Activated T-cell treated with anti-CD3 and anti-CD28 coated beads for 1 hour (primary cell): ENCODE results near the gene ZNF524.
"Not testable (repeated sequence)": the region's sequence is repeated elsewhere in the genome, so short reads cannot be mapped to it uniquely, and the experiment has no call there.

Experiments
- DNase-seq: peaks from one replicate; pipeline ENCODE4 v3.0.0-alpha.2; 2020; ENCODE audit warnings: low read depth

The ZNF524 gene, protein sequence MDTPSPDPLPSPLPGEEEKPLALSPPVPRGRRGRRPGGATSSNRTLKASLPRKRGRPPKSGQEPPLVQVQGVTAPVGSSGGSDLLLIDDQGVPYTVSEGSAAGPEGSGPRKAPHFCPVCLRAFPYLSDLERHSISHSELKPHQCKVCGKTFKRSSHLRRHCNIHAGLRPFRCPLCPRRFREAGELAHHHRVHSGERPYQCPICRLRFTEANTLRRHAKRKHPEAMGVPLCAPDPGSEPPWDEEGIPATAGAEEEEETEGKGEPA

DNA sequence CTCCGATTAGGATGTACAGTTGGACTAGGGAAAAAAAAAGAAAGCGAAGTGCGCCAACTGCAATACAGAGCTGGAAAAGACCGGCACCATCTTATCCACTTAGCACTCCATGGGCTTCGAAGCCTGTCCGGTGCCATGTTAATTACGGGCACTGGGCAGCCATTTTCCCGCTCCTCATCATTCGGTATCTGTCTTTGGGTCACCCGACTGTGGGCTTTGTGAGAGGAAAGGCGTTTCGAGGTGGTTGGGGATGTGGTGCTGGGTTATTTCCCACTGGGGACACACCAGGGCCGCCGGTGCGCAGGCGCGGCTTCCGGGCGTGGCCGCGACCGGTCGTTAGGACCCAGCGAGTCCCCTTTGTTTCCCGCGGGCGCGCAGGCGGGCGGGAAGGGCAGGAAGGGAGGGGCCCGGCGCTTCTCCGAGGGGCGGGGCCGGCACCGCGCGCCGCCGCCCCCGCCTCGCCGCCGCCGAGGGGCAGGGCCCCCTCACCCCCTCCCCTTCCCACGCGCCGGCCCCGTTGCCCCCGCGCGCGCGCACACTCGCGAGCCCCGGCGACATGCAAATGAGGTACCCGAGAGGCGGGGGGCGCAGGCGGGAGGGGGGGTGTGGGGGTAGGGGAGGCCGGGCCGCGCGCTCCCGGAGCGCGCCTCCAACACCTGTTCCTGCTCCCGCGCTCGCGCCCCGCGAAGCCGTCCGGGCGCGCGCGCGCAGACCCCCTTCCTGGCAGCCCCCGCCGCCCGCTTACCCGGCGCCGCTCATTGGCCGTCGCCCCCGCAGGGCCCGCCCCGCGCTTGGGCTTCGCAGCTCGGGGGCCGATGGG is at the start of gene ZNF524:
Gene ZNF524 (plus strand): TSS at position 447 of the 820 bp plus-strand sequence. CDS start 1,825 bp downstream, outside the sequence.
- peak; percentile 71 for DNase-seq

DNA sequence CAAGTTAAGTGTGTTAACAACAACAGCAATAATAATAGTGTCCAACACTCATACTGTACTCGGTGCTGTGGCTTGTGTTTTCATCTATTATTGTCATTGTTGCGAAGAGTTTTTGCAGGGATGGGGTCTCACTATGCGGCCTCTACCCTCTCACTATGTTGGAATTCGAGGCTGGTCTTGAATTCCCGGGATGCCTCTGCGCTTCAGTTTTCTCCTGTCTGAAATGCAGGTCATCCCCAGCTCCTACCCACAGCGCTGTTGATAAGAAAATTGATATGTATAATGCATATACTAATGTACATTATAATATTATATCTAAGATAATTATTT is 49.8 kb upstream of the ZNF524 start:
- DNase-seq, result no peak

DNA sequence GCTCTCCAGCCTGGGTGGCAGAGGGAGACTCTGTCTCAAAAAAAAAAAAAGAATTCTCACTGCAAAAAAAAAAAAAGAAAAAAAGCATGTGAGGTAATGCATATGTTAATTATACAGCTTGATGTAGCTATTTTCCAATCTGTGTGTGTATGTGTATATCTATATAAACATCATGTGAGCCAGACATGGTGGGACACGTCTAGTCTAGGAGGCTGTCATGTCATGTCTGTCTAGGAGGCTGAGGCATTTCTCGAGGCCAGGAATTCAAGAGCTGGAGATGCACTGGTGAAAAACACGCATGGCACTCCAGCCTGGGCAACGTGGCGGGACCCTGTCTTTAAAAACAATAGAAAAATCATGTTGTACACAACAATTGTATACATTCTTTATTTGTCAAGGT is 47.9 kb upstream of the ZNF524 start:
- no peak for DNase-seq

DNA sequence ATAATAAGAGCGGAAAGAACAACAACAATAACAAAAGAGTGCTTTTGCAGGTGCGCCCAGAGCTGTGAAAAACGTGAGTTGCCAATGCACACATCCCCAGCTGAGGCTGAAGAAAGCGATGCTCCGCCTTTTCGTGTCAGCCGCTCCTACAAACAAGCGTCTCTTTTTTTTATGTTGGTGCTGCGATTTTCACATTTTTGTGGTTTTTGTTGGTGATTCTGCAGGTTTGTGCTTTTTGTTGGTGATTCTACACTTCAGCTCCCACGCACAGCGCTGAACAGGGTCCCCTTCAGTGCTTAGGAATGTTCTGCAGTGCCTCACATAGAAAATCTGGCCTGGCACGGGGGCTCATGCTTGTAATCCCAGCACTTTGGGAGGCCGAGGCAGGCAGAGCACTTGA is 47.5 kb upstream of the ZNF524 start:
- no peak for DNase-seq

DNA sequence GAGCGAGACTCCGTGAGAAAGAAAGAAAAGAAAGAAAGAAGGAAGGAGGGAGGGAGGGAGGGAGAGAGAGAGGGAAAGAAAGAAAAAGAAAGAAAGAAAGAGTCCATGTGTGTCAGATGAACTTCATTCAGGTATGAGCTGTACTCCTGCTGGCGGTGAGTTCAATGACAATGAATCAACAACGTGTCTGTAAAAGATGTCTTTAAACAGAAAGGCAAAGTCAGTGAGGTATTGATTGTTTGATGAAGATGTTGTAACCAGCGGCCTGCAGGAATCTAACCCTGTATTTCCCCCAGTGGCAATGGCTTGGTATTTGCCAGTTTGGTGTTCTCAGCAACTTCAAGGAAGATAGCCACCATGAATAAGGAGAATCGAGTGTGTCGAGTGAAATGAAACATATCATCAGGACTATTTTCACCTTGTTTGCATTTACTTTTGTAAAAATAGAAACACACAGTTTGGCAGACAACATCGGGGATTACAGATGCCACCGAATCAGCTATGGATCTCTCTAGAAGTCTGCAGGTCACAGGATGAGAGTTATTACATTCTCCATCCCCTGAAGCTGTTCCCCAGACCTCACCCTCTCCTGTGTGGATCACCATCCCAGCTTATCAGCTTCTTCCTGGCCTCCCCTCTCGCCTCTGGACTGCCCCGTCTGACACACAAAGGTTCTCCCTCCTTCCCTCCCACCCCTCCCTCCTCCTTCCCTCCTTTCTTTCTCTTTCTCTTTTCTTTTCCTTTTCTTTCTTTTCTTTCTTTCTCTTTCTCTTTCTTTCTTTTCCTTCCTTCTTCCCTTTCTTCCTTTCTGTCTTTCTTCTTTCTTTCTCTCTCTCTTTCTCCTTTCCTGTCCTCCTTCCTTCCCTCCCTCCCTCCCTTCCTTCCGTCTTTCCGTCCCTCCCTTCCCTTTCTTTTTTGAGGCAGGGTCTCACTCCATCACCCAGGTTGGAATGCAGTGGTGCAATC is 46.6 kb upstream of the ZNF524 start:
- no peak for DNase-seq

DNA sequence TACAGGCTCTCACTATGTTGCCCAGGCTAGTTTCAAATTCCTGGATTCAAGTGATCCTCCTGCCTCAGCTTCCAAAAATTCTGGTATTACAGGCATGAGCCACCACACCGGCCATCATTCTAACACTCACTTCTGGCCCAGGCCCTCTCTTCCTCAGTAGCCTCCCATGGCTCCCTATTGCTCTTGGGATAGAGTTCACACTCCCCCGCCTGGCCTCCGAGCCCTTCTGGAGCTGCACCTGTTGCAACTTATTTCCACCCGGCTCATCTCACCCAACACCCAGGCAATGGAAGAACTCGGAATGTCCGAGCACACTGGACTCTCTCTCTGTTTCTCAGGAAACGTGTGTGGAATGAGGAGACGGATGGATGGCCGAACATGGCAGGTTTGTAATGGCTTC is 45.8 kb upstream of the ZNF524 start:
- DNase-seq, result no peak

DNA sequence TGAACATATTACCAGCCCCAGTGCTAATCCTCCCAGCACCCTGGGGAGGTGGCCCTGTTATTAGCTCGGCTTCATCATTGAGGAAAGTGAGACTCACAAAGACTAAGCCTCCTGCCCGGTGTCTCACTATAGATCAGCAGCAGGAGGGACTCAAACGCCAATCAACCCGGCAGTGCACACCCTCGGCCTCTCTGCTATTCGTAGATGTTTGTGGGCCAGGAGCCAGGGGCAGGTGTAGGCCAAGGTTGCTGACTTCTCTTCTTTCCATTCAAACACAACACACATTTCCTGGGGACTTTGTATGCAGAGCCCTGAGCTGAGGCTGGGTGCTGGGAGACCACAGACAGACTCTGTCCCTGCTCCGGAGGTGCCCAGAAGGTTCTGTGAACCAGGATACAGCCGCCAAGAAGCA is 45.3 kb upstream of the ZNF524 start:
- DNase-seq, result no peak

DNA sequence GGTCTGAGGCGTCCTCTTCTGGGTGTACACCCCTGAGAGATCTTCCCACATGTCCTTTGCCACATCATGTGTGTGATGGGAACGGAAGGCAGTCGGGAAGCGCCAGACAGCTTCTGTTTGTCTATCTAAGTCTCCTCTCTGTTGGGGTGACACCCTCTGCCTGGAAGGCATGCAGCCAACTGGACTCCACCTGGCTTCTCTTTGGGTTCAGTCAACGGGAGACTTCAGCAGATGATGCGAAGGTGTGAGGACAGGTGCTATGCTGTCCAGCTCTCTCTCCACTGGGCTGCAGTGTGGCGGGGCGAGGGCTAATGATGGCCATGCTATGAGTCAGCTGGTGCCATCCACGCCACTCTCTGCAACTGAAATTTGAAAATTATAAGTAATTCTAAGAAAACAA is 40.4 kb upstream of the ZNF524 start:
- no peak for DNase-seq

DNA sequence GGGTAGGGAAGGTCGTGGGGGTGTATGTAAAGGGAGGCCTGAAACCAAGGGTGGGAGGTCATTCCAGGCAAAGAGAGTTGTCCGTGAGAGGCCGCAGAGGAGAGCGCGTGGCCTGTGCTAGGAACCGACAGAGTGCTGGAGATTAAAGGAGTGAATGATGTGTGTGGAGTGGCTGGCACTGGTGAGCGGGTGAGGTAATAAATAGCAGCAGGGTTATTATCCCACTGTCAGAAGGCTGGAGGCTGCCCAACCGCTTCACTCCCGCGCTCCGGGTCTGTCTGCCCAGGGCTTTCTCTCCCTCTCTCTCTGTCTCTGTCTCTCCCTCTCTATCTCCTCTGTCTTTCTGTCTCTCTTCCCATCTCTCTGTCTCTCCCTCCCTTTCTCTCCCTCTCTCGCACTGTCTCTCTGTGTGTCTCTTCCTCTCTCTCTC is 36.8 kb upstream of the ZNF524 start:
- no peak for DNase-seq

DNA sequence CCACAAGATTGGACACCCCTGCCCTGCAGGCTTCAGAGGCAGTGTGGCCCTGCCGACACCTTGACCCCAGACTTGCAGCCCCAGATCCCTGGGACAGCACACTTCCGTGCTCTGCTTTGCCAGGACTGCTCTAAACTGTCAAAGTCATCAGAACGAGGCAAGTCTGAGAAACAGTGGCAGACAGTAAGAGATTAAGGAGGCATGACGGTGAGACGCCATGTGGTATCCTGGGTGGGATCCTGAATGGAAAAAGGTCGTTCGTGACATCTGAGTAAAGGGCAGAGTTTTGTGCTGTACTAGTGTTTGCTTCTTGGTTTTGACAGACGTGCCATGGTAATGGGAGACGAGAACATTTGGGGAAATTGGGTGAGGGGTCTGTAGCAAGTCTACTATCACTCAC is 33.3 kb upstream of the ZNF524 start:
- no peak for DNase-seq

DNA sequence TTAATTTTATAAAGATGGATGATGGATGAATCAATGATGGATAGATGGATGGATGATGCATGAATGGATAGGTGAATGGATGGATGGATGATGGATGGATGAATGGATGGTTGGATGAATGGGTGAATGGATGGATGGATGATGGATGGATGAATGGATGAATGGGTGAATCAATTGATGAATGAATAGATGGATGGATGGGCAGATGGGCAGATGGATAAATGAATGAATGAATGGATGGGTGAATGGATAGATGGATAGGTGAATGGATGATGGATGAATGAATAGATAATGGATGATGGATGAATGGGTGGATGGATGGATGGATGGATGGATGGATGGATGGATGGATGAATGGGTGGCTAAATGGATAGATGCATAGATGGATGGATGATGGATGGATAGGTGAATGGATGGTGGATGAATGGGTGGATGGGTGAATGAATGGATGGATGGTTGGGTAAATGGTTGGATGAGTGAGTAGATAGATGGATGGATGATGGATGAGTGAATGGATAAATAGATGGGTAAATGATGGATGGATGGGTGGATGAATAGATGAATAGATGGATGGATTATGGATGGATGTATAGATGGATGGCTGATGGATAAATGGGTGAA is 32.3 kb upstream of the ZNF524 start:
- no peak for DNase-seq

DNA sequence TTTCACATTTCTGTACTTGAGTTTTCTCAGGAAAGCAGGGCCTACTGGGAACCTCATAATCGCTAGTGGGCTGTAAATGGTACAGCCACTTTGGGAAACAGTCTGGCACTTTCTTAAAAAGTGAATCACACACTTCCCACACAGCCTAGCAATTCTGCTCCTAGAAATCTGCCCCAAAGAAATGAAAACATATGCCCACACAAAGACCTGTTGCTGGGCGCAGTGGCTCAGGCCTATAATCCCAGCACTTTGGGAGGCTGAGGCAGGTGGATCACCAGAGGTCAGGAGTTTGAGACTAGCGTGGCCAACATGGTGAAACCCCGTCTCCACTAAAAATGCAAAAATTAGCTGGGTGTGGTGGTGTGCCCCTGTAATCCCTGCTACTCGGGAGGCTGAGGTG is 30.6 kb upstream of the ZNF524 start:
- not testable (repeated sequence) for DNase-seq

DNA sequence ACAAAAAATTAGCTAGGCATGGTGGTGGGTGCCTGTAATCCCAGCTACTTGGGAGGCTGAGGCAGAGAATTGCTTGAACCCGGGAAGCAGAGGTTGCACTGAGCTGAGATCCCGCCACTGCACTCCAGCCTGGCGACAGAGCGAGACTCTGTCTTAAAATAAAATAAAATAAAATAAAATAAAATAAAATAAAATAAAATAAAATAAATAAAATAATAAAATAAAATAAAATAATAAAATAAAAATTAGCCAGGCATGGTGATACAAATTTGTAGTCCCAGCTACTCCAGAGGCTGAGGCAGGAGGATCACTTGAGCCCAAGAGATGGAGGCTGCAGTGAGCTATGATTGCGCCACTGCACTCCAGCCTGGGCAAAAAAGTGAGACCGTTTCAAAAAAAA is 26.2 kb upstream of the ZNF524 start:
- DNase-seq, result not testable (repeated sequence)

DNA sequence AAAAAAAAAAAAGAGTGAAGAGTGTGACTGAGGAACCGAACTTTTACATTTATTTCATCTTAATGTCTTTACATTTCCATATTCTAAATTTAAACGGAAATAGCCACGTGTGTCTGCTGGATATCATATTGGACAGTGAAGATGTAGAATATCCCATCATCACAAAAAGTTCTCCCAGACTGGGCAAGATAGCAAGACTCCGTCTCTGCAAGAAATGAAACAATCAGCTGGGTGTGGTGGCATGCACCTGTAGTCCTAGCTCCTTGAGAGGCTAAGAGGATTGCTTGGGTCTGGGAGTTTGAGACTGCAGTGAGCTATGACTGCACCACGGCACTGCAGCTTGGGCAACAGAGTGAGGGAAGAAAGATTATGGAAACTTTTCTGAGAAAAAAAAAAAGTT is 23.3 kb upstream of the ZNF524 start:
- no peak for DNase-seq

DNA sequence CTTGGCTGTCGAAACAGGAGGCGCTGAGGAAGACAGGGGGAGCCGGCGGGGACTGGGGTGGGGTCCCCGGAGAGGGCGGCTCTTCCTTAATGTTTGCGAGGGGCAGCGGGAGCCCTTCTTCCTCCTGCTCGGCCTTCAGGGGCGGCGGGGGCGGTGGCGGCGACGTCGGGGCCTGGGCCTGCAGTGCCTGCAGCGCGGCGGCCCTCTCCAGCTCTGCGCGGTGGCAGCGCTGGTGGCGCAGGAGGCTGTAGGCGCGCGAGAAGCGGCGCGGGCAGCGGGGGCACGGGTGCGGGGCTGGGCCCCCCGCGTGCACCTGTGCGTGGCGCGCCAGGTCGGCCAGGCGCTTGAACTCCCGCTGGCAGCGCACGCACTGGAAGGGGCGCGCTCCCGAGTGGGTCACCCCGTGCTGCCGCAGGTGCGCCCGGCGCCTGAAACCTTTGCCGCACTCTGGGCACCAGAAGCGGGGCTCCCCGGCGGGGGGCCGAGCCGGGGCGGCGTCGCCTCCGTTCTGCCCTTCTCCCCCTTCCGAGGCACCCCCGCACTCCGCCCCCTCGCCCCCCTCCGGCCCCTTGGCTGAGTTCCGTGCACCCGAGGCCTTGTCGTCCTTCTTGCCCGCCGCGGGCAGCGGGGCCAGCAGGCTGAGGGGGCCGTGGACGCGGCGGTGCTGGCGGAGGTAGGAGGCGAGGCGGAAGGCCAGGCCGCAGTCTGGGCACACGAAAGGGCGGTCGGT is 21.9 kb upstream of the ZNF524 start:
- no peak for DNase-seq

DNA sequence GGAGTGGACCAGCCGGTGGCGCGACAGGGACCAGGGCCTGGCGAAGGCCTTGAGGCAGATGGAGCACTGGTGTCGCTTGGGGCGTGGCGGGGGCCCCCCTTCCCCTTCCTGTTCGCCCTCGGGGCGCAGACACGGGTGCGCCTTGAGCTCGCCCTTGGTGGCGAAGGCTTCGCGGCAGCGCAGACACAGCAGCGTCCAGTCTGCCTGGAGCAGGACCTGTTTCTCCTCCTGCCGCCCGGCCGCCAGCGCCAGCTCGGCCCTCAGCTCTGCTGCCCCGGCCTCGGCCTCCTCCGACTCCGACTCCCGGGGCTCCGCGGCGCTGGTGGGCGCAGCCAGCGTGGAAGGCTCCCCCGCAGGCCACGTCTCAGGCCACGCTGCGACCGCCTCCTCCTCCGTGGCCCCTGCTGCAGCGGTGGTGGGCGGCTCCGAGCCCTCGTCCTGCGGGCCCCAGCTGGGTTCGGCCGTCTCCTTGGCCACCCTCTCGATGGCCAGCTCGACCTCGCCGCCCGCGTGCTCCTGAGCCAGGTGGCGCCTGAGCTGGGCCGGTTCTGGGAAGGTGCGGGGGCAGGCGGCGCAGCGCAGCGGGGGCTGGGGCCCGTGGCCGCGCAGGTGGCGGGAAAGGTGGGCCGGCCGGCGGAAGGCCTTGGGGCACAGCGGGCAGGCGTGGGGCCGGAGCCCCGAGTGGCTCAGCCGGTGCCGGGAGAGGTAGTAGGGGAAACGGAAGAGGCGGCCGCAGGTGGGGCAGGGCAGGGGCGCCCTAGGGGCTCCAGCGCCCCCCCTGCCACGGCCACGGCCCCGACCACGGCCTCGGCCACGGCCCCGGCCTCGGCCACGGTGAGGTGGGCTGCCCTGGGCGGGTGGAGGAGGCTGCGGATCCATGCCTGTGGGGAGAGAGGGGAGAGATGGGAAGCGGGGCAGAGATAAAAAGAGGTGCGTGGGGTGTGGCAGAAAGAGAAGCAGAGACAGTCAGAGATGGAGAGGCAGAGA is 21.0 kb upstream of the ZNF524 start:
- DNase-seq, result no peak

DNA sequence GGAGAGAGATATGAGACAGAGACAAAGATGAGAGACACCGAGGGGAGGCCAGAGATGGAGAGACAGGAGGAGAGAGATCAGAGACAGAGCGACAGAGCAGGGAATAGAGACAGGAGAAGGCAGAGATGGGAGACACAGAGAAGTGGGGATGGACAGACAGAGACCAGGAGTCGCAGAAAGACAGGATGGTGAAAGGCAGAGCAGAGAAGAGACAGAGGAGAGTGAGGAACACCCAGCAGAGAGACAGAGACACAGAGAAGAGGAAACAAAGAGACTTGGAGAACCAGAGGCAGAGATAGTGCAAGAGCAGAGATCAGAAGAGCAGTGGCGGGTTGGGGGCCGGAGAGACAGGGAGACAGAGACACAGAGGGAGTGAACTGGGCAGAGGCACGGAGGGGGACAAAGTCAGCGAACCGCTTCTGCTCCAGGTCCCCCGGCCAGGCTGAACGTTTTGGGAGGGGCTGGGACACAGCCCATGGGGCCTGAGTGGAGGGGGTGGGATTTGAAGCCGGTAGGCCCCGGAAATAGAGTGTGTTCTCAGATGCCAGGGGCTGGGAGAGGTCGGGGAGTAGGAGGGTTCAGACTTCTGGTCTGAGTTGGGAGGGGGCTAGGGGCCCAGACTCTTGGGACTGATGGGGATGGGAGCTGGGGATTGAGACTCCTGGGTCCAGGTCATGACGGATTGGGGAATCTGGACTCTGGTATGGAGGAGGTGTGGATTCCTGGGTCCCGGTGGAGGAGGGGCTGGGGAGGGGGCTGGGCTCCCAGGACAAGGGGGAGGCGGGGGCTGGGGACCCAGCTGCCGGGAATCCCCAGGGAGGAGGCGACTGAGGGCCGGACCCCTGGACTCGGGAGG is 20.1 kb upstream of the ZNF524 start:
- no peak for DNase-seq

DNA sequence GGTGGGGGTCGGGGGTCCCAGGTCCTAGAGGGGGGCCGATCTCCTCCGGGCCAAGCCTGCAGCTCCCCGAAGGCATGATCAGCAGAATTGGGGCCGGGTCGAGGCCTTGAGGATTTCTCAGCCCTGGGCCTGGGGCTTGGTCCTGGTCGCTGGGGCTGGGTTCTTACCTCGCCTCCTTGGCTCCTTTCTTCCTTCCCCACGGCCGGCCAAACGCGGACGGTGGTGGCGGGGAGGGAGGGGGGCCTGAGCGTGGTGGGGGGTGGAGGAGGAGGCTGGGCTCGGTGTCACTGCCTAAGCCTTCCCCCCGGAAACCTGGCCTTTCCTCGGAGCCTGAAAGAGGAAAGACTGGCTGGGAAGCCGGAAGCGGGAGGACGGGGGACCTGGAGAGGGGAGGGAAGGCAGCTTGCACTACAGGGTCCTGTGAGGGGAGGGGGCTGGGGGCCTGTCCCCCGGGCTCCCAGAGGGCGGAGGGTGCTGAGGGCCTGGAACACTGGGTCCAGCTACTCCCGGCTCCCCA is 19.4 kb upstream of the ZNF524 start, which contains the start of gene ZNF579:
Gene ZNF579 (minus strand): TSS at position 221 of the 517 bp plus-strand sequence. CDS start 1,209 bp downstream, outside the sequence.
- DNase-seq, result peak; percentile 54
